Measurements from ENCODE around the gene GLIS1.

Gene GLIS1

GRCh38 chr1:53568540-53568939 is 170.4 kb downstream of the GLIS1 start:
- Histone ChIP-seq H3K4me3 (ENCODE audit: low read length) (no peak overlapping the region), H4K20me1 (ENCODE audit: insufficient read depth, low read length) (no peaks in the 10 kb centered on the region), H3K36me3 (replicated peaks; ENCODE audit: insufficient read depth, low read length) (no peaks in the 10 kb centered on the region), H3K79me2 (ENCODE audit: low read length) (no peaks in the 10 kb centered on the region), H3K9ac (ENCODE audit: low read length) (no peak overlapping the region), H3K27me3 (replicated peaks; ENCODE audit: insufficient read depth, low read length) (no peaks in the 10 kb centered on the region), H2AFZ (ENCODE audit: low read length) (no peak overlapping the region), H3K4me1 (ENCODE audit: low read length) (no peaks in the 10 kb centered on the region), H3K27ac (ENCODE audit: low read length) (no peak overlapping the region), H3K4me2 (ENCODE audit: low read depth, low read length) (no peak overlapping the region), H3F3A (ENCODE audit: insufficient read depth, low read length) (no peaks in the 10 kb centered on the region), H3K9me2 (replicated peaks; ENCODE audit: insufficient read depth, low read length) (no peaks in the 10 kb centered on the region), H3K9me3 (replicated peaks; ENCODE audit: insufficient read depth, low read length) (no peaks in the 10 kb centered on the region)
- TF ChIP-seq EZH2phosphoT487 (IDR thresholded peaks at IDR 0.05; ENCODE audit: low read length) = no peak
- TF ChIP-seq EZH2 (optimal IDR thresholded peaks at IDR 0.05; ENCODE audit: low read depth, low read length) = no peak
- no peak for TF ChIP-seq CTCF (IDR thresholded peaks at IDR 0.05; ENCODE audit: low read length)
- DNase-seq = no peak

DNA sequence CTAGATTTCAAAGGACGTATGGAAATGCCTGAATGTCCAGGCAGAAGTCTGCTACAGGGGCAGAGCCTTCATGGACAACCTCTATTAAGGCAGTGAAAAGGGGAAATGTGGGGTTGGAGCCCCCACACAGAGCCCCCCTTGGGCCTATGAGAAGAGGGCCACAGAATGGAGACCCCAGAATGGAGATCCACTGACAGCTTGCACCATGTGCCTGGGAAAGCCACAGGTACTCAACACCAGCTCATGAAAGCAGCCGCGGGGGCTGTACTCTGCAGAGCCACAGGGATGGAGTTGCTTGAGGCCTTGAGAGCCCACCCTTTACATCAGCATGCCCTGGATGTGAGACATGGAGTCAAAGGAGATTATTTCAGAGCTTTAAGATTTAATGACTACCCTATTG is 171.1 kb downstream of the GLIS1 start:
- no peak overlapping the region for H3K4me3 ChIP-seq (ENCODE audit: low read length)
- no peaks in the 10 kb centered on the region for H3F3A ChIP-seq (ENCODE audit: insufficient read depth, low read length)
- H3K4me1 ChIP-seq (ENCODE audit: low read length) = no peaks in the 10 kb centered on the region
- no peak overlapping the region for H3K27ac ChIP-seq (ENCODE audit: low read length)
- H3K9me3 ChIP-seq (replicated peaks; ENCODE audit: insufficient read depth, low read length) = no peaks in the 10 kb centered on the region
- no peak overlapping the region for H2AFZ ChIP-seq (ENCODE audit: low read length)
- no peak overlapping the region for H3K4me2 ChIP-seq (ENCODE audit: low read depth, low read length)
- no peaks in the 10 kb centered on the region for H3K27me3 ChIP-seq (replicated peaks; ENCODE audit: insufficient read depth, low read length)
- no peak for DNase-seq
- H3K9ac ChIP-seq (ENCODE audit: low read length) = no peak overlapping the region
- H4K20me1 ChIP-seq (ENCODE audit: insufficient read depth, low read length) = no peaks in the 10 kb centered on the region
- no peaks in the 10 kb centered on the region for H3K79me2 ChIP-seq (ENCODE audit: low read length)
- TF ChIP-seq CTCF (IDR thresholded peaks at IDR 0.05; ENCODE audit: low read length) (no peak), EZH2 (optimal IDR thresholded peaks at IDR 0.05; ENCODE audit: low read depth, low read length) (no peak), EZH2phosphoT487 (IDR thresholded peaks at IDR 0.05; ENCODE audit: low read length) (no peak)
- no peaks in the 10 kb centered on the region for H3K36me3 ChIP-seq (replicated peaks; ENCODE audit: insufficient read depth, low read length)
- no peaks in the 10 kb centered on the region for H3K9me2 ChIP-seq (replicated peaks; ENCODE audit: insufficient read depth, low read length)

DNA sequence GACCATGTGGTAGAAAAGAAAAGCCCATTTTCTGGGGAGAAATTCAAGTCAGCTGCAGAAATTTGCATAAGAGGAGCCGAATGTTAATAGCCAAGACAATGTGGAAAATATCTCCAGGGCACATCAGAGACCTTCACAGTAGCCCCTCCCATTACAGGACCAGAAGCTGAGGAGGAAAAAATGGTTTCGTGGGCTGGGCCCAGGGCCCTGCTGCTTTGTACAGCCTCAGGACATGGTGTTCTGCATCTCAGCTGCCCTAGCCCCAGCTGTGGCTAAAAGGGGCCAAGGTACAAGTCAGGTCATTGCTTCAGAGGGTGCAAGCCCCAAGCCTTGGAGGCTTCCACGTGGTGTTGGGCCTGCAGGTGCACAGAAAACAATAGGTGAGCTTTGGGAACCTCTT is 171.5 kb downstream of the GLIS1 start:
- Histone ChIP-seq H3K4me2 (ENCODE audit: low read depth, low read length) (no peak overlapping the region), H3K36me3 (replicated peaks; ENCODE audit: insufficient read depth, low read length) (no peaks in the 10 kb centered on the region), H3K4me1 (ENCODE audit: low read length) (no peaks in the 10 kb centered on the region)

More for the DNA sequence above, 171.5 kb downstream of the GLIS1 start:
- TF ChIP-seq CTCF (IDR thresholded peaks at IDR 0.05; ENCODE audit: low read length) = no peak
- TF ChIP-seq EZH2phosphoT487 (IDR thresholded peaks at IDR 0.05; ENCODE audit: low read length) = no peak
- TF ChIP-seq EZH2 (optimal IDR thresholded peaks at IDR 0.05; ENCODE audit: low read depth, low read length) = no peak
- Histone ChIP-seq H3K9ac (ENCODE audit: low read length) (no peak overlapping the region), H3K27me3 (replicated peaks; ENCODE audit: insufficient read depth, low read length) (no peaks in the 10 kb centered on the region), H3K9me3 (replicated peaks; ENCODE audit: insufficient read depth, low read length) (no peaks in the 10 kb centered on the region), H3K27ac (ENCODE audit: low read length) (no peak overlapping the region), H4K20me1 (ENCODE audit: insufficient read depth, low read length) (no peaks in the 10 kb centered on the region), H3F3A (ENCODE audit: insufficient read depth, low read length) (no peaks in the 10 kb centered on the region), H3K79me2 (ENCODE audit: low read length) (no peaks in the 10 kb centered on the region), H2AFZ (ENCODE audit: low read length) (no peak overlapping the region), H3K4me3 (ENCODE audit: low read length) (no peak overlapping the region), H3K9me2 (replicated peaks; ENCODE audit: insufficient read depth, low read length) (no peaks in the 10 kb centered on the region)
- no peak for DNase-seq
